Sigmoid colon (tissue), 4 donors: Measurements from ENCODE around the gene COQ7.

ENCODE experiments used
- CTCF ChIP-seq, 4 experiments: fragments of 450-650 bp in 3 of 4; fragments of 200-600 bp in 1 of 4; IDR thresholded peaks; one replicate each; pipeline ENCODE4 v1.5.1; 2016 to 2019; ENCODE audit warnings: antibody characterized with exemption in 4 of 4, mild to moderate bottlenecking in 3 of 4, moderate library complexity in 2 of 4
- EP300 ChIP-seq, 4 donors: sonication (generic); formaldehyde crosslinking; IDR thresholded peaks; one replicate each; pipeline ENCODE4 v1.6.1; 2017; ENCODE audit warnings: antibody characterized with exemption in 4 of 4
- POLR2A ChIP-seq, 2 donors: fragments of 450-650 bp; IDR thresholded peaks; one replicate each; pipeline ENCODE4 v1.6.1; 2016; ENCODE audit warnings: antibody characterized with exemption in 2 of 2, mild to moderate bottlenecking in 2 of 2, moderate library complexity in 2 of 2
- POLR2AphosphoS5 ChIP-seq, 4 donors: sonication (generic); formaldehyde crosslinking; IDR thresholded peaks; one replicate each; pipeline ENCODE4 v1.6.1; 2017; ENCODE audit warnings: antibody characterized with exemption in 4 of 4

GRCh38 chr16:19073863-19074262 is 6.4 kb downstream of the COQ7 start:
- no peak for TF ChIP-seq CTCF (IDR thresholded peaks at IDR 0.05)
- no peak for TF ChIP-seq POLR2A (IDR thresholded peaks at IDR 0.05)
- TF ChIP-seq EP300 (IDR thresholded peaks at IDR 0.05) = no peak
- TF ChIP-seq POLR2AphosphoS5 (IDR thresholded peaks at IDR 0.05) = no peak
